ENCODE measurements around the gene RNASE7.
"Not testable (repeated sequence)": the region's sequence is repeated elsewhere in the genome, so short reads cannot be mapped to it uniquely, and the experiment has no call there.

RNASE7 gene
- total RNA-seq: 0 reads per million in 2 experiments

DNA sequence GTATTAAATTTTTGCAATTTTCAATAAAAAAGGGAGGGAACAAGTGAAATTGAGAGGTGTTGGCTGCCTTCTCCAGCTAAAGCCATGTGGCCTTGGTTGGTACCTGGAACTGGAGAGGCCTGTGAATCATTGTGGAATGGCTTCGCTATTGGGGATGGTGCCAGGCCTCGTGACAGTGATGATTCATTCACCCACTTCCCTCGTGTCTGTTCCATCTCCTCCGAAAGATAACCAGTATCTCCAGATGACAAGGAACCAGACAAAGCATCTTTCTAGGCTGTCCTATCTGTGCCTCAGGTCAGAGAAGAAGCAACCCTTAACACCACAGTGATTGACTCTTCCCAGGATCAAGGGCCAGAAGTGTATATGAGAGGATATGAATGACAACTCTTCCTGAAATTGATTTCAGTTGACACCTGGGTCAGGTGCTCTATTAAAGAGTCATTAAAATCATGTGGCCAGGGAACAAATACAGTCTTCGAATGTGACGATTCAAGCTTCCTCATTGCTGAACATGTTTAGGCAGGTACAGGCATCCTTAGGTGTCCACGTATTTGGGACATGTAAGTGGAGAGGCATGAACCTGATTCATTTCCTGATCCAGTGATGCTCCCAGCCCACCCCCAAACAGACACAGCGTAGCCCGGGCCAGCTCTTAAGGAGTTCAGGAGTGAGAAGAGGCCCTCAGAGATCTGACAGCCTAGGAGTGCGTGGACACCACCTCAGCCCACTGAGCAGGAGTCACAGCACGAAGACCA, at the start of gene RNASE7:
TSS of gene RNASE7 (plus strand) at position 687 of the 758 bp plus-strand sequence. CDS start 631 bp downstream, outside the sequence.
- DNase-seq (ENCODE audit: low read depth): no peak

DNA sequence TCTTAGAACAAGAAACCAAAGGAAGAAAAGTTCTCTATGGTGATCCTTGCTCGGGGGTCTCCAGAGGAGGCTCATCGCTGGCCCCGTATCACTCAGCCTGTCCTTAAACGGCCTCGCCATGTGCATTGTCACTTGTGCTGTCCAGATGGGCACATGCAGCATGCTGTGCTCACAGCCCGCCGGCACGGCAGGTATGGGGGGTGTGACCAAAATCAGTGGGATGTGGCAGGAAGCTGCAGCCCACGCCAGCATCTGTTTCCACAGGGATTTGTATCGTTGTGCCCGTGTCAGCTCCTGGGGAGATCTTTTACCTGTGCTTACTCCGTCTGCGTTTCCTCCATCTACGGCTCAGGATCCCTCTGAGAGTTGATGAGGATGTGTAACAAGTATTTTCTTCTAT, 45.6 kb upstream of the RNASE7 start:
- DNase-seq (ENCODE audit: low read depth): no peak

- DNase-seq (ENCODE audit: low read depth): no peak
Measured at GRCh38 chr14:20997115-20997514, 45.0 kb upstream of the RNASE7 start.

DNA sequence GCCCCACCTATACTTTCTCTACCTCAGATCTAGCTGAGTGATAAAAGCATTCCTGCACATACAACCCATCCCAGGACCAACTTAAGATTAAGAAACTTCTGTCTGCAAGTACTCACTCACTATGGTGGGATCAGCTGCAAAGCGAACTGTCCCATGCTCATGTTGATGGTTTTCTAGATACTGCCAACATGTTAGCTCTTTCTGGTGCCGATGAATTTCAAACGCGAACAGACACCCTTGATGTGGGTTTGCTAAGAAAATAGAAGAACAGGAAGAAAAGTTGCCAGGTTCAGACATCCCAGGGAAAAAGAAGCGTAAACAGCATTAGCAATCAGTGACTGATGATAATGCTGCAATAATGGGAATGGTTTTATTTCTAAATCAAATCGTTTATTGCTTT, 44.6 kb upstream of the RNASE7 start:
- no peak for DNase-seq (ENCODE audit: low read depth)

- no peak for DNase-seq (ENCODE audit: low read depth)
Measured at GRCh38 chr14:20998139-20998538, 44.0 kb upstream of the RNASE7 start.

- DNase-seq (ENCODE audit: low read depth): no peak
Measured at GRCh38 chr14:20998674-20999366, 43.3 kb upstream of the RNASE7 start, which contains the start of gene SLC39A2. Gene SLC39A2 (plus strand): TSS chr14:20999293. CDS start chr14:20999447, 154 bp downstream.

DNA sequence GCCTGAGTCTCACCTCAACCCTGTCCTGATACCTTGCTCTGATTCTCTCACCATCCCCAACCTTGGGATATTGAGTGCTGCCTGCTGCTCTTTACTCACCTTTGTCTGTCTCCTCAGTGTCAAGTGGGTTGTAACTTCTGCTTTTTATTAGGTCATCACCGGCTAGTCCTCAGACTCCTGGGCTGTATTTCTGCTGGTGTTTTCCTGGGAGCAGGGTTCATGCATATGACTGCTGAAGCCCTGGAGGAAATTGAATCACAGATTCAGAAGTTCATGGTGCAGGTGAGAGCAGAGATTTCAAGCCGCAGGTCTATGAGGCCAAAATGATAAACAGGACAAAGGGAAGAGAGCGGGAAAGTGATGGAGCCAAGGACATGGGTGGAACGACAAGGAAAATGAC, 42.6 kb upstream of the RNASE7 start:
- no peak for DNase-seq (ENCODE audit: low read depth)

DNA sequence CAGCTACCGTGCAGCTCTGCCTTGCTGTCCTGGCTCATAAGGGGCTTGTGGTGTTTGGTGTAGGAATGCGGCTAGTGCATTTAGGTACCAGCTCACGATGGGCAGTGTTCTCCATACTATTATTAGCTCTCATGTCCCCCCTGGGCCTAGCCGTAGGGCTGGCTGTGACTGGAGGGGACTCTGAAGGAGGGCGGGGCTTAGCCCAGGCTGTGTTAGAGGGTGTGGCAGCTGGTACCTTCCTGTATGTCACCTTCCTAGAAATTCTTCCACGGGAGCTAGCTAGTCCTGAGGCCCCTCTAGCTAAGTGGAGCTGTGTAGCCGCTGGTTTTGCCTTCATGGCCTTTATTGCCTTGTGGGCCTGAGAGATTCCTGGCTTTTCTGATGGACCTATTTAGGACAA, 40.9 kb upstream of the RNASE7 start:
- DNase-seq (ENCODE audit: low read depth): no peak

DNA sequence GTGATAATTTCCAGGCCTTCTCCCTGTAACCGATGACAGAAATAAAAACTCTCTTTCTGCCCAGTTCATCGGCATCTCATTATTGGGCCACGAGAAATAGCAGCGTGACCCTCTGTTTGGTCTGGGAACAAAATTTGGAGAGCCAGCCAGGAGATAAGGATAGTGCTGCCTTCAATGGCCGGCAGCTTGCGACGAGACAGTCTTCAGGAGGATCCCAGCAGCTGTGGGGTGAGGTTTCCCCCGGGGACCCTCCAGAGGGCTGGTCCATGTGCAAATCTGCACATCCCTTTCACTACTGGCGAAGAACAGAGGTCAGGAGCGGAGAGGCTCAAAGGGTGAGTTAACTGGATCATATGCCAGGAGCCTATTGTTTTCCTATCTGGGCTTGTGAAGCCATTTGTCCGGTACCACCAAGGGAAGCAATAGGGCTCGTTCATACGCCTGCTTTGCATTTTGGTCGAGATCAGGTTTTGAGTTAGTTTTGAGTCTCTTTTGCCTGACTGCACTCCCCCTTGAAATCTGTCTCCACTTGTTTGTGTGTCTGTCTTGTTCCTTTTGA, 38.3 kb upstream of the RNASE7 start:
- DNase-seq (ENCODE audit: low read depth): no peak

GRCh38 chr14:21009721-21010120, 32.4 kb upstream of the RNASE7 start:
- DNase-seq (ENCODE audit: low read depth): not testable (repeated sequence)

- no peak for DNase-seq (ENCODE audit: low read depth)
Measured at GRCh38 chr14:21011136-21011535, 31.0 kb upstream of the RNASE7 start.

DNA sequence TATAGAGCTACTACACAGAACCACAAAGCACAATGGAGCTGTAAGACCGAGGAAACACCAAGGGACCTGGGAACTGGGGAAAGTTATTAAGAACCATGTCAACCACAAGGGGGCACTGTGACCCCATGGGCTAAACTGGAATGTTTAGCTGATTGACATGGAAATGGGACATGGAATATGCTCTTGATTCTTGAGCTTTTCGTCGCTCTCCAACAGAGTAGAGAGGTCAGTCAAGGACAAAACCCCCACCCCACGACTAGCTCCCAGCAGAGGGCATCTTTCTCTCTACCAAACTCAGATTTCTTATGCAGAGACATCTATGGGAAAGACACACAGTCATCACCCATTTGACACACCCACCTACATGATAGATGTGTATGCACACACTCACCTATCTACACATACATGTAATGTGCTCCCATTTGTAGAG, 27.4 kb upstream of the RNASE7 start:
- peak; percentile 73 for DNase-seq (ENCODE audit: low read depth)

- no peak for DNase-seq (ENCODE audit: low read depth)
Measured at GRCh38 chr14:21015312-21015711, 26.9 kb upstream of the RNASE7 start.

- DNase-seq (ENCODE audit: low read depth): no peak
Measured at GRCh38 chr14:21016413-21017190, 25.6 kb upstream of the RNASE7 start.

- DNase-seq (ENCODE audit: low read depth): no peak
Measured at GRCh38 chr14:21017528-21018245, 24.5 kb upstream of the RNASE7 start.

- DNase-seq (ENCODE audit: low read depth): no peak
Measured at GRCh38 chr14:21018286-21018685, 23.9 kb upstream of the RNASE7 start.

GRCh38 chr14:21018781-21019180, 23.4 kb upstream of the RNASE7 start:
- no peak for DNase-seq (ENCODE audit: low read depth)

- DNase-seq (ENCODE audit: low read depth): no peak
Measured at GRCh38 chr14:21019366-21019765, 22.8 kb upstream of the RNASE7 start.

DNA sequence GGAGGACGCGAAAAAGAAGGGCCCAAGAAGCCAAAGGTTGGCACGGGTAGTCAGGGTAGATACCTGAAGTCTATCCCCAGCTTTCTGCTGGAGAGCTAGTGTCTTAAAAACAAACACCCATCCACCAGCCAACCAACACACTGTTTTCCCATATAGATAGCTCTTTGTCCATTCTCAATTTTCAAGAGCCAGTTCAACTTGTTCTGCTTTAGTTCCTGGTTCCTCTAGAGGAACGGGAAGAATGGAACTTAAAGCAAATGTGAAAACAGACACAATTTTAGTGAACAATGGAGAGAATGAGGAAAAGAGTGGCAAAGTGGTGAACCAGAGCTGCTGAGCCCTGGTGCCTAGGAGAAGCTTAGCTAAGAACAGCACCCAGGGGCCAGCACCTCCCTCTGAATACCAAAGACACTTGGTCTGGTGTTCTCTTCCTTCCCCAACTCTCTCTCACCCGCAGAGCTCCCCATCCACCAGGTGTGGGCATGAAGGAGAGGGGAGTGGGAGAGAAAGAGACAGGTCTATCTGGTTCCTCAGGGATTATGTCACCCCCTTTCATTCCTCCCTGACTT, 21.1 kb upstream of the RNASE7 start:
- DNase-seq (ENCODE audit: low read depth): no peak

DNA sequence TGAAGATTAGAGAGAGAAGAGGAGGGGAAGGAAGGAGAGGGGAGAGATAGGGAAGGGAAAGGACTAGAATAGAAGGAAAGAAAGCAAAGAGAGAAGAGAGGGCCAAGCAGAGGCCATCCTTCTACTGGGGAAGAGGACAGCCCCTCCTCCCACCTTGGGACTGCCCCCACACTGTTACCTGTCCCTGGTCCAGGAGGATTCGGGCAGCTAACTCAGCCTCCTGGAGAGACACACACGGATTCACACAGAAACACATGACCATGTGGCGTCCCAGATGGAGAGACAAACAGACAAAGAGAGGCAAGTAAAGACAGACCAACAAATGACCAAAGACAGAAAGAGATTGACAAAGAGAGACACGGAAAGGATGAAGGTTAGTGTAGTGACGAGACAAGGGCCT, 19.5 kb upstream of the RNASE7 start:
- DNase-seq (ENCODE audit: low read depth): no peak

GRCh38 chr14:21023174-21023573, 19.0 kb upstream of the RNASE7 start:
- DNase-seq (ENCODE audit: low read depth): no peak
